Hepatocyte (in vitro differentiated cells): Measurements from ENCODE around the gene ATP8A1.

ENCODE experiments used
- EZH2 ChIP-seq: fragments of 200-600 bp; sonication (generic); IDR thresholded peaks from 2 replicates; pipeline ENCODE4 v1.6.1; 2016; ENCODE audit warnings: antibody characterized with exemption, mild to moderate bottlenecking, borderline replicate concordance
- EZH2phosphoT487 ChIP-seq: fragments of 200-600 bp; sonication (generic); IDR thresholded peaks from one replicate; pipeline ENCODE4 v1.6.1; 2018; ENCODE audit warnings: antibody characterized with exemption, mild to moderate bottlenecking, low read depth, moderate library complexity; ENCODE audit not compliant: unreplicated experiment, severe bottlenecking
- TF ChIP-seq, protein P1 (sequence below): fragments of 200-600 bp; sonication (generic); IDR thresholded peaks from 2 replicates; pipeline ENCODE4 v1.5.1; 2016; ENCODE audit warnings: antibody characterized with exemption, mild to moderate bottlenecking; ENCODE audit not compliant: poor library complexity

DNA sequence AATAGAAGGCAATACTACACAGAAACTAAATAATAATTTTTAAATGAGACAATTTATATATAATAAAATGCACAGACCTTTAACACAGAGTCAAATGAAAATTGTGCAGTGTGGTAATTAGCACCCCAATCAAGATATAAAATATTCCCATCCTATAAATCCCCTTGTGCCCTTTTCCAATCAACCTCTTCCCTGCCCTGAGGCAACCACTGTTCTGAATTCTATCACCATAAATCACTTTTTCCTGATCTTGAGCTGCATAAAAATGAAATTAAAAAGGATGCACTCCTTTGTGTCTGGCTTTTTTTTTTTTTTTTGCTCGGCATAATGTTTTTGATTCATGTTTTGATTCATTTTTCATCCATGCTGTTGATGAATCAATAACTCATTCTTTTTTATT is 107.0 kb downstream of the ATP8A1 start:
- TF ChIP-seq, protein P1, sequence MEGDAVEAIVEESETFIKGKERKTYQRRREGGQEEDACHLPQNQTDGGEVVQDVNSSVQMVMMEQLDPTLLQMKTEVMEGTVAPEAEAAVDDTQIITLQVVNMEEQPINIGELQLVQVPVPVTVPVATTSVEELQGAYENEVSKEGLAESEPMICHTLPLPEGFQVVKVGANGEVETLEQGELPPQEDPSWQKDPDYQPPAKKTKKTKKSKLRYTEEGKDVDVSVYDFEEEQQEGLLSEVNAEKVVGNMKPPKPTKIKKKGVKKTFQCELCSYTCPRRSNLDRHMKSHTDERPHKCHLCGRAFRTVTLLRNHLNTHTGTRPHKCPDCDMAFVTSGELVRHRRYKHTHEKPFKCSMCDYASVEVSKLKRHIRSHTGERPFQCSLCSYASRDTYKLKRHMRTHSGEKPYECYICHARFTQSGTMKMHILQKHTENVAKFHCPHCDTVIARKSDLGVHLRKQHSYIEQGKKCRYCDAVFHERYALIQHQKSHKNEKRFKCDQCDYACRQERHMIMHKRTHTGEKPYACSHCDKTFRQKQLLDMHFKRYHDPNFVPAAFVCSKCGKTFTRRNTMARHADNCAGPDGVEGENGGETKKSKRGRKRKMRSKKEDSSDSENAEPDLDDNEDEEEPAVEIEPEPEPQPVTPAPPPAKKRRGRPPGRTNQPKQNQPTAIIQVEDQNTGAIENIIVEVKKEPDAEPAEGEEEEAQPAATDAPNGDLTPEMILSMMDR, result no peak
- TF ChIP-seq EZH2, result no peak
- no peak for TF ChIP-seq EZH2phosphoT487
